ENCODE data around the gene ZBTB6.
"Not testable (repeated sequence)": the region's sequence is repeated elsewhere in the genome, so short reads cannot be mapped to it uniquely, and the experiment has no call there.

Gene ZBTB6

DNA sequence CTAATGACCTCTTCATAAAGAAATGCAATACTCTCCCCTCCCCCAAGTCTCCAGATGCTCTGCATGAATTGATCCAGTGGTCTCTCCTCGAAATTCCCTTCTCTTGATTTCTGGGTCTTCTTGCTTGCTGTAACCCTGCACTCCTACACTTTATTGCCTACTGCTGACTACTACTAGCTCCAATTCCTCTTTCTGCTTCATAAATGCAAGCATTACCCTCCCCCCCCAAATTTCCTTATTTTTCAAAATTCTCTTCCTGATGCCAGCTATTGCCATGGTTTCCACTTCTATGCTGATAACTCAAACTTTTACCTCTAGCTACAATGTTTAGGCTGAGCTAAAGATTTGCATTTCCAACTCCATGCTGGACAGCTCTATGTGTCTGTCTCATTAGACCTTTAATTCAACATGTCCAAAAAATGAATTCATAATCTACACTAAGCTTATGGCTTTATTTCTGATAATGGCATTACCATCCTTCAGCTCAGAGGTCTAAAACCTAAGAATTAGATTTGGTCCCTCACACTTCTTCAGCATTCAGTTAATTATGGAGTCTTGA, 16.8 kb upstream of the ZBTB6 start:
- no peak for DNase-seq

DNA sequence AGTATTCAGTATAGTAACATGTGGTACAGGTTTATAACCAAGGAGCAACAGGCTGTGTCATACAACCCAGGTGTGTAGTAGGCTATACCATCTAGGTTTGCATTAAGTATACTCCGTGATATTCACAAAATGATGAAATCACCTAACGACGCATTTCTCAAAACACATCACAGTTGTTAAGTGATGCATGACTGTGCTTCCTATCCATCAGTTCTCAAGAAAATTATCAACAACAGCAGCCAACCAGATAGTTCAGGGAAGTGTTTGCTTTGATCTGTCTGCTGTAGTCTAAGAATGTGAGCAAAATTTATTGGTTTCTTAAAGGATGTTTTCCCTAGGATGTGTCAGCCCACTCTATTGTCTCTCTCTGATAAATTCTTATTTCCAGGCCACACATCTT, 10.8 kb upstream of the ZBTB6 start:
- DNase-seq = no peak

DNA sequence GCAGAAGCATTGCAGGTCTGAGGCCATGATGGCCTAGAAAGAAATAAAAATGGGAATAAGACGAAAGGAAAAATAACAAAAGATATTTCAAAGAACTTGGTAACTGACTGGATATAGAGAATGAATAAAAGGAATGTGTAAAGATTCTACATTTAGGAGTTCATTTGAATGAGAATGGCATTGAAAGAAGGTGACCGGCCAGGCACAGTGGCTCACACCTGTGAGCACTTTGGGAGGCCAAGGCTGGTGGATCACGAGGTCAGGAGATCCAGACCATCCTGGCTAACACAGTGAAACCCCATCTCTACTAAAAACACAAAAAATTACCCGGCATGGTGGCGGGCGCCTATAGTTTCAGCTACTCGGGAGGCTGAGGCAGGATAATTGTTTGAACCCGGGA, 9.6 kb upstream of the ZBTB6 start:
- no peak for DNase-seq

DNA sequence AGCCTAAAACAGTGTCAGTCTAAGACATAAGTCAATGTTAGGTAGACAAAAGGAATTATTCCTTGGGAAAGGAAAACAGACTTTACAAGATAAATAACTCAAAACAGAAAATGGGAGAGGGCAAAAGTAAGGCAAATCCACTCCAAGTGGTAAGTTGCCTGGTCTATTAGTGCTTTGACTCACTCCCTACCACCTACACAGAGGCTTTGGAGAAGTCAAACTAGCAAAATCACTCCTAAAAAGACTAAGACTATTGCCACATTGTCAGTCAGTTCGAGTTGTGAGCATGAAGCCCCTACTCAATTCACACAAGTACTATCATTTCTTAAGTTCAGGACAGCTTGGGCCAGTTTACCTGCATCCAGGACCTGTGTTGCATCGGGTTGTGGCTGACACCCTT, 5.2 kb upstream of the ZBTB6 start:
- no peak for DNase-seq

DNA sequence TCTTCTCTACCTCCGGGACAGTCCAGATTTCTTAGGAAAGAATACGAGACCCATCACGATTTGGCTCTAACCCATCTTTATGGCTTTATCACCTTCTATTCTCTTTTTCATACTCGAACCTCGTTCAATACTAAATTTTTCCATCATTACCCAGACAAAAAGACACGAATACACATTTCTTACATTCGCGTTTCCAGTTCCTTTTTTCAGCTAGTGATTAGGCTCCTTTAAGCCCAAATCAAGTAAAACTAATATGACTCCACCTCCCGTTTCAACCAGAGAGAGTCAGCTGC, 506 bp downstream of the ZBTB6 start:
- DNase-seq = no peak

DNA sequence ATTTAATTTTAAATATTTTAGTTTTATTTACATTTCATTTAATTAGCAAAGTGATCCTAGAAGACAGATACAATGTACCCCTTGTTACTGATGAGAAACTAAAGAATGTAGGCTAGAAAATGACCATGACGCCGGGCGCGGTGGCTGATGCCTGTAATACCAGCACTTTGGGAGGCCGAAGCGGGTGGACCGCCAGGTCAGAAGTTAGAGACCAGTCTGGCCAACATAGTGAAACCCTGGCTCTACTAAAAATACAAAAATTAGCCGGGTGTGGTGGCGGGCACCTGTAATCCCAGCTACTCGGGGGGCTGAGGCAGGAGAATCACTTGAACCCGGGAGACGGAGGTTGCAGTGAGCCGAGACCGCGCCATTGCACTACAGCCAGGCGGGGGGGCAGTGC, 7.0 kb downstream of the ZBTB6 start:
- DNase-seq = not testable (repeated sequence)

DNA sequence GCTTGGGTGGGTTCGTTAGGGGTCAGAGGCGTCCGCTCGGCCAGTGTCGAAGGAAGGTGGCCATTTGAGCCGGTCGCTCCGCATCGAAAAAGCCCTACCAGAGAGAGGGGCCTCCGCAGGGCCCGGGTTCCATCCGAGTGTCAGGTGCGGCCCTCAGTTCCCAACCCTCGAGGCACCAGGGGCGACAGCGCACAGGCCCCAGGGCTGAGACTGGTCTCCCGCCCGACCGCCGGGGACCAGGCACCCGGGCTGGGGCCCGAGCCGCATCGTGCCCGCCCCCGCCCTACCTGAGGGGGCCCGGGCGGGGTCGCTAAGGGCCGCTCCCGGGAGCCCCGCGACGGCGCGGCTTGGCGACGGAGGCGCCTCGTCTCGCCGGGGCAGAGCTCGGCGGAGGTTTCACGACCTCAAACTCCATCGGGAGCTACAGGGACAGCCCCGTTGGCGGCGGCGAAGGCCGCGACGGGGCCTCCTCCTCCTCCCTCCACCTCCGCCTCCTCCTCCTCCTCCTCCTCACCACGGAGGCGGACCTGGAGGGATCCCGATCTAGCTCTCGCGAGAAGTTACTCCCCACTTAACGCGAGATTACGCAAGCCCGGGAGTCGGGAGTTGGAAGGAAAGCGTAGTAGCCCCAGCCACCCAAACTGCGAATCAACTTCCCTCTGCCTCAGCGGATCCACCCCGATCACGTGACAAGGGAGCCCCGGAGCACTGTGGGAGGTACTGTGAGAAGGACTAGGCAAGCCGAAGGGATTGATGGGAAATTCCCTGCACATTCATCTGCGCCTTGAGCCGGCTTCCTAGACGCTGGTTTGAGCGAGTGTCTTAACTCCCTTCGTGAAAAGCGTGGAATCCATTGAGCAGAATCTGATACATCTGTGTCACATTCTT, 8.1 kb downstream of the ZBTB6 start, which contains the start of gene RC3H2:
Gene RC3H2, minus strand, starts transcription at position 537 of the 888 bp plus-strand sequence. CDS start 7,850 bp downstream, outside the sequence.
- peak; percentile 85 to 100 (median 99) for DNase-seq

DNA sequence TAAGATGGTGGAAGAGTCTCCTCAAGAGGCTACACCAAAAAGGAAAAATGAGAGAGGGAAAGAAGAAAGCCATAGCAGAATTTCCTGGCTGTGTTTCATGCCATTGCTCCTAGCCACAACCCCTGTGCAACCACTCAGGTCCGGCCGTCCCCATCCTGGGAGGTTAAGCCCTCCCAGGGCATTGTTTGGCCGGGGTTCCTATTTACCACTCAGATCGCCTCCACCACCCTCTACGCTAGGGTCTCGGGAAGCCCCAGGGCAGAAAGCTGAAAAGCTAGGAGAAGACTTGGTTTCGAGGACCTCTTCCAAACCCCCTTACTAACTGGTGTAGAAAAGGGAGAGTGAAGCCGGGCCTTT, 8.7 kb downstream of the ZBTB6 start:
- peak in 29 of 51 donors; percentile 7 to 68 (median 40) for DNase-seq

DNA sequence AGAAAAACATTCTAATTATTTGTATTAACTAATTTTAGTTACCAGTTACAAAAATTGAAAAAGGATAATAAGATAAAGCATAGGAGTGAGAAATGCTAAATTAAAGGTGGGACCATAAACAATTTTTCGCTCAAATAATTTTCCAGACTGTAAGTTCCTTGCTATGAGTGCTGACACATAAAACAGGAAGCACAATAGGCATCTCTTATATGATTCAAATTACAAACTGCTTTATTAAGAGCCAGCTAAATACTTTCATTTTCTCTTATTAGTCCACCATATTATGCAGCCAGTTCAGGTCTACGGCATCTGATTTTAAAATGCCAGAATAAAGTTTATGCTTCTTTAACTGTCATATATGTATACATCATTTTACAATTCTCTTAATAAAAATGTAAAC, 12.3 kb downstream of the ZBTB6 start:
- no peak for DNase-seq

DNA sequence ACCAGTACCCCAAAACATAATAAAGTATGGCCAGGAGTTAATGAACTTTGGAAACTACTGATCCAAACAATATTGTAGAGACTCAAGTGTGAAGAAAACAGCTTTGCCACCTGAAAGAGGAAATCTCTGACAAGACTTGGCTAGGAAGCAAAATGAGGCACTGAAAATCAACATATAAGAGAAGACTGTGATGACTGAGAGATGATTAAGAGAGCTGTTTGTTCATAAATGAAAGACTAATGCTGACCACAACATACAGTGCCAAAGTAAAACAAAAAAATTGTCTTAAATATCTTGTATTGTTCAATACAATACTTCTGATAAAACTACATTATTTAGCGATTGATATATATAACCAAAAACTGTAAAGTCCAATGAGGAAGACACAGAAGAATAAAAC, 15.2 kb downstream of the ZBTB6 start:
- DNase-seq = no peak

DNA sequence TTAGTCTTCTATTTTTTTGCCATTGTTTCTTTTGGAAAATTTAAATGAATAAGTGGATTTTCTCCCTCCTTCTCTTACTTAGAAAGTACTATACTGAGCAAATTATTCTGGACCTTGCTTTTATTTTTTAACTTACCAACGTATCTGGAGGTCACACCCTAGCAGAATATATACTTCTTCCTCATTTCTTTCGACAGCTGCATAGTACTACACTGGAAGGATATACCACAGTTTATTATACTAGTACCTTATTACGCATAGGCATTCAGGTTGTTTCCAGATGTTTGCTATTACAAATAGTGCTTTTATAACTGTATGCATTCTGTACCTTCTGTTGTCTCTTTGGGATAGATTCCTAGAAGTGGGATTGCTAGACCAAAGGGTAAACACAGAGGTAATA, 24.6 kb downstream of the ZBTB6 start:
- DNase-seq = no peak

DNA sequence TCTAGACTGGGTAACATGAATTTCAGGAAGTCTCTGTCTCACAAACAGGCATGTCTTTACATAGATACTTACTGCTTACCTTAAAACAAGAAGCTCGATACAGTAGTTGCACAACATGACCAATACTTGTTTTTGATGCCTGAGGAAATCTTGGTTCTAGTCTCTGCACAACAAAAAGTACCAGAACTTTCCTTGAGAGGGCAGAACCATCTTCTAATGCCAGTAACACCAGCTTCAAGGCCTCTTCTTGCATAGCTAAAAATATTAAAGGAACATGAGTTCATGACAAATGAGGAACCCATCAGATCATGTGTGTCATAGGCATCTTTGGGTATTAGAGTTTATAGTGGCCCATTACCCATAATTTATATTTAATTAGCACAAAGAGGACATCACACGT, 30.0 kb downstream of the ZBTB6 start:
- no peak for DNase-seq

DNA sequence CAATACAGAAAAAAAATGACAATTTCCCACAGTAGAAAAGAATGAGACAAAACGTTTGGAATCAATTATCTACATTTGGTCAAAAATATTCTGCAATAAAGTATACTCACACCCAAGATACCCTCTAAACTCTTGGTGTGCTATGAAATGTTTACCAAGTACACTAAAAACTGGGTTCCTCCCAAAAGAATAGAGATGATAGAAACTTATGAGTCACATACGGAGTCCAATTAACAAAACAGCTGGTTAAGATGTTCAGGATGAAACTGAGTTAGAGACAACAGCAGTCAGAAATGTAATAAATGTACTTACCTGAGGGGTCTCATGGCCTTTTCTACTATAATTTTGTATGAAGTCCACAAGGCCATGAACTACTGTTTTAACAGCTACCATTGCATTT, 33.7 kb downstream of the ZBTB6 start:
- no peak for DNase-seq

DNA sequence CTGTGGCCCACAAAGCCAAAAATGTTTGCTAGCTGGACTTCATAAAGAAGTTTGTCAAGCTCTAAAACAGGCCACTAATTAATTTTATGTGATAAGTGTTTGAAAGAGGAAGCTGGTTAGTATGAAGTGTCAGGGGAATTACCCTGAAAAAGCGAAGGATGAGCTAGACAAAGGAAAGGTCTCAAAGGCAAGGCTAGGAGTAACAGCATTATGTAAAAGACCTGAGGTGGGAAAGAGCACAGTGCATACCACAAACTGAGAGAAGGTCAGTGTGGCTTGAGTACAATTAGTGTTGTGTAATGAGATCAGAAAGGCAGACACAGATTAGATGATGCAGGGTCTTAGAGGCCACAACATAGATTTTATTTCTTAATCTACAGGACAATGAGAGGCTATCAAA, 37.6 kb downstream of the ZBTB6 start:
- no peak for DNase-seq

DNA sequence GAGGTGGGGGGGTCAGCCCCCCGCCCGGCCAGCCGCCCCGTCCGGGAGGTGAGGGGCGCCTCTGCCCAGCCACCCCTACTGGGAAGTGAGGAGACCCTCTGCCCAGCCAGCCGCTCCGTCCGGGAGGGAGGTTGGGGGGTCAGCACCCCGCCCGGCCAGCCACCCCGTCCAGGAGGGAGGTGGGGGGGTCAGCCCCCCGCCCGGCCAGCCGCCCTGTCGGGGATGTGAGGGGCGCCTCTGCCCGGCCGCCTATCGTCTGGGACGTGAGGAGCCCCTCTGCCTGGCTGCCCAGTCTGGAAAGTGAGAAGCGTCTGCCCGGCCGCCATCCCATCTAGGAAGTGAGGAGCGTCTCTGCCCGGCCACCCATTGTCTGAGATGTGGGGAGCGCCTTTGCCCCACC, 45.8 kb downstream of the ZBTB6 start:
- not testable (repeated sequence) for DNase-seq

DNA sequence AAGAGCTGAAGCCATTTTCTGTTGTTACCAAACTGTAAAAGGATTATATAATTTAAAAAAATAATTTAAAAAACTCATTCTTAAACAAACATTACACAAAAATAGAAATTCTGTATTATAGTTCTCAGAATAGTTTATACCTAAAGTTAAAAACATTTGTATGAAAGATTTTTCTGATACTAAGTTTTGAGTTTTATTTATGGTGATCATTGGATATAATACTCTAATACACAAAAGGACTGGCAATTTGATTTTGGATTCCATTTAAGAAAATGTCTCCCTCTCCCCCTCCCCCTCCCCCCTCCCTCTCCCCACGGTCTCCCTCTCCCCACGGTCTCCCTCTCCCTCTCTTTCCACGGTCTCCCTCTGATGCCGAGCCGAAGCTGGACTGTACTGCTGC, 47.0 kb downstream of the ZBTB6 start:
- no peak for DNase-seq

DNA sequence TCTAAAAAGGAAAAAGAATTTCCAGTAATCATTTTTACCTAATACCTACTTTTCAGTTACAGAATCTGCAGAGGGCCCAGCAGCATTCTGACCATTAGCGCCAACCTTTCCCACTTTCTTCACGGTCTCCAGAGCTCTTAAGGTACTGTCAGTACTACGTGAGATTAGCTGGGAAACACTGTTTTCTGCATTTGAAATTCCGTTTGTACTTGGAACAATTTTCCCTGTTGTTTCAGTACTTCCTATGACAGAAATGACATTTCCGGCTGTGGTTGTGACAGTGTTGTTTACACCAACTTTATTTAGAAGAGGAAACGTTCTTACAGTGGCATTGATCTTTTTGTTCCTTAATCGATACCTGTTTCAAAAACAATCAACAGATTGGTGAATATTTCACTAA, 47.8 kb downstream of the ZBTB6 start:
- no peak for DNase-seq

DNA sequence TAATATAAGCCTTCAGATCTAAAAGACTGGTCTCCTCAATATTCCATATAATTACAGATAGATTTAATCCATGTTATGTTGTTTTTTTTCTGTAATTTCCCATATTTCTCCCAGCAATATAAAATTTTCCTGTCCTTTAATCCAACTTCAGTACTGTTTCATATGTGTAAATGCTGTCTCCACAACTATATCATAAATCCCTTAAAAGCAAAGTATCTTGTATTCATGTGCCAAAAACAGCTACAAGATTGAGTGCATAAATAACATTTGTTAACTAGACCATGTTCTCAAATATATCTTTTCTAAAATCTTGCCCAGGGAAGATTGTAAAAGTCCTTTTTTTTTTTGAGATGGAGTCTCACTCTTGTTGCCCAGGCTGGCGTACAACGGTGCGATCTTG, 49.7 kb downstream of the ZBTB6 start:
- no peak for DNase-seq

DNA sequence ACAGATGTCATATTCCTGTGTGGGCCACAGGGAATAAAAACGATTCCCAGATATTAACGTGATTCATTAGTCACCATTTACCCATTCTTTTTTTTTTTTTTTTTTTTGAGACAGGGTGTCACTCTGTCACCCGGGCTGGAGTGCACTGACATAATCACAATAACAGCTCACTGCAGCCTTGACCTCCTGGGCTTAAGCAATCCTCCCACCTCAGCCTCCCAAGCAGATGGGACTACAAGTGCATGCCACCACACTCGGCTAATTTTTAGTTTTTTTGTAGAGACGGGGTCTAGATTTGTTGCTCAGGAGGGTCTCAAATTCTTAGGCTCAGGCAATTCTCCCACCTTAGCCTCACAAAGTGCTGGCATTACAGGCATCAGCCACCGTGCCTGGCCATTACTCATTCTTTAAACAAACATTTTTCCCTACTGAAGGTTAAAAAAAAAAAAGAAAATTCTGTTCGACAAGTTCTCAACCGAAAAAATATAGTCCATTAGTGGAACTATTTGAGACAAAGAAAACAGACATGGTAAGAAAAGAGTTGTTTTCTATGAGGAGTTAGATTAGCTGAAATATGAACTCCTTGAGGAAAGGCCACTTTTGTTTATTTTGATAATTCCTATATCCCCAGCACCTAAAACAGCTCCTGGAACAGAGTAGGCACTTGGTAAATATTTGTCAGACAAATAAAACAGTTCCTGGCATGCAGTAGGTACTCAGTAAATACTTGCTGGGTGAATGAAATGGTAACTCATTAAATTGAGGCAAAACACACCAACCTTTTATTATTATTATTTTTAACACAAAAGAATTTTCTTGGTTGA, 52.6 kb downstream of the ZBTB6 start:
- no peak for DNase-seq
